Measurements from ENCODE around the gene RNF20.
"Not testable (repeated sequence)": the region's sequence is repeated elsewhere in the genome, so short reads cannot be mapped to it uniquely, and the experiment has no call there.

RNF20 gene

GRCh38 chr9:101569741-101570501 is 36.3 kb downstream of the RNF20 start:
- Histone ChIP-seq H3K27me3 (replicated peaks; ENCODE audit: control insufficient read depth, insufficient read depth, low read length) (no peaks in the 10 kb centered on the region), H3K36me3 (ENCODE audit: control insufficient read depth, insufficient read depth, low read length, severe bottlenecking) (peaks cover 37% of the 10 kb centered on the region), H3K9me3 (ENCODE audit: control insufficient read depth, low read length) (no peaks in the 10 kb centered on the region), H3K9ac (ENCODE audit: low read length) (no peak overlapping the region), H3K4me1 (ENCODE audit: control insufficient read depth, insufficient read depth, low read length) (no peaks in the 10 kb centered on the region), H3K4me3 (ENCODE audit: low read length) (no peak overlapping the region)
- no peak for DNase-seq (ENCODE audit: low read depth)

DNA sequence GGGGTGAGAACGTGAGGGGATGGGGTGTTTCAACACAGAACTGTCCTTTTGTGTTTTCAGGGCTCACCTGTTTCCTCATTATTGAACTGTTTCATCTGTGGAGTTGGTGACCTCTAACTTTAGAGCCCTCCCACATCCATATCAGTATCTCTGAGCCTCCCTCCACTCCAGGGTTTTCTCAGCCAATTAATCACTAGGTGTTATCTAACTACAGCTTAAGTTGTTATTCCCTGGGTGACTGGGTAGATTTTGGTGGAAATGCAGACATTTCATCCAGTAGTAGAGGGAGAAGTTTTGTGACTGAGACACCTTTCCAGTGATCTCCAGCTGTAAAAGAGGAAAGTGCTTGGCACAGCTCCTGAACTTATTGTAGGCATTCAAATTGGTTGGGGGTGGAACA is 37.5 kb downstream of the RNF20 start:
- no peak overlapping the region for H3K9ac ChIP-seq (ENCODE audit: low read length)
- no peaks in the 10 kb centered on the region for H3K27me3 ChIP-seq (replicated peaks; ENCODE audit: control insufficient read depth, insufficient read depth, low read length)
- no peaks in the 10 kb centered on the region for H3K9me3 ChIP-seq (ENCODE audit: control insufficient read depth, low read length)
- no peak overlapping the region for H3K4me3 ChIP-seq (ENCODE audit: low read length)
- DNase-seq (ENCODE audit: low read depth): no peak
- no peaks in the 10 kb centered on the region for H3K4me1 ChIP-seq (ENCODE audit: control insufficient read depth, insufficient read depth, low read length)
- H3K36me3 ChIP-seq (ENCODE audit: control insufficient read depth, insufficient read depth, low read length, severe bottlenecking): peaks cover 25% of the 10 kb centered on the region

- DNase-seq (ENCODE audit: low read depth): no peak
- no peak overlapping the region for H3K4me3 ChIP-seq (ENCODE audit: low read length)
- H3K9me3 ChIP-seq (ENCODE audit: control insufficient read depth, low read length): no peaks in the 10 kb centered on the region
- H3K36me3 ChIP-seq (ENCODE audit: control insufficient read depth, insufficient read depth, low read length, severe bottlenecking): peaks cover 13% of the 10 kb centered on the region
- no peaks in the 10 kb centered on the region for H3K27me3 ChIP-seq (replicated peaks; ENCODE audit: control insufficient read depth, insufficient read depth, low read length)
- H3K9ac ChIP-seq (ENCODE audit: low read length): no peak overlapping the region
- no peaks in the 10 kb centered on the region for H3K4me1 ChIP-seq (ENCODE audit: control insufficient read depth, insufficient read depth, low read length)
Observed at GRCh38 chr9:101572316-101572715, 38.7 kb downstream of the RNF20 start.

DNA sequence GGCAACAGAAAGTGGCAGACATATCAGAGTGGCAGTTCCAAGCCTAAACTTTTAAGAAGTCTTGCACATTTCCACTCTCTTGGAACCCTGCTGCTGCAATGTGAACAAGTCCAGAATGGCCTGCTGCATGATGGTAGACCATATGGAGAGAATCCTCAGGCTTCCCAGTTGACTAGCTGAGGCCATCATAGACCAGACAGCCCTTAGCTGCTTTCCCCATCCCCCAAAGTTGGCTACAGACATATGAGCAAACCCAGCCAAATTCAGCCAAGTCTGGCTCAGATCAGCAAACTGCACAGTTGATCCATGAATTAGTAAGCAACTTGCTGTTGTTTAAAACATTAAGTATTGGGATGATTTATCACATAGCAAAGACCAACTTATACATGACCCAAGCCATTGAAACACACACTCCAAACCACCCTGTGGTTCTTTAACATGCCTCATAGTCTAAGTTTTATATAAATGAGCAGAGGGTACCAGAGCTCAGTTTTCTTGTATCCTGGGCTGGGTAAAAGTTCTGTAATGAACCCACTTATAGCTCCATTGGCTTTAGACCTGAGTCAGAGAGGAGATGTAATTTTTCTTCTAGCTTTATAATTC is 41.2 kb downstream of the RNF20 start:
- Histone ChIP-seq H3K36me3 (ENCODE audit: control insufficient read depth, insufficient read depth, low read length, severe bottlenecking) (peaks cover 5% of the 10 kb centered on the region), H3K4me3 (ENCODE audit: low read length) (no peak overlapping the region), H3K4me1 (ENCODE audit: control insufficient read depth, insufficient read depth, low read length) (no peaks in the 10 kb centered on the region), H3K9ac (ENCODE audit: low read length) (no peak overlapping the region), H3K9me3 (ENCODE audit: control insufficient read depth, low read length) (no peaks in the 10 kb centered on the region), H3K27me3 (replicated peaks; ENCODE audit: control insufficient read depth, insufficient read depth, low read length) (no peaks in the 10 kb centered on the region)
- DNase-seq (ENCODE audit: low read depth): no peak

GRCh38 chr9:101578378-101578777 is 44.7 kb downstream of the RNF20 start:
- no peaks in the 10 kb centered on the region for H3K27me3 ChIP-seq (replicated peaks; ENCODE audit: control insufficient read depth, insufficient read depth, low read length)
- H3K4me3 ChIP-seq (ENCODE audit: low read length): no peak overlapping the region
- peaks cover 8% of the 10 kb centered on the region for H3K4me1 ChIP-seq (ENCODE audit: control insufficient read depth, insufficient read depth, low read length)
- no peaks in the 10 kb centered on the region for H3K9me3 ChIP-seq (ENCODE audit: control insufficient read depth, low read length)
- no peak overlapping the region for H3K9ac ChIP-seq (ENCODE audit: low read length)
- no peak for DNase-seq (ENCODE audit: low read depth)
- no peaks in the 10 kb centered on the region for H3K36me3 ChIP-seq (ENCODE audit: control insufficient read depth, insufficient read depth, low read length, severe bottlenecking)

GRCh38 chr9:101579711-101580545 is 46.3 kb downstream of the RNF20 start:
- Histone ChIP-seq H3K9ac (ENCODE audit: low read length) (no peak overlapping the region), H3K4me3 (ENCODE audit: low read length) (no peak overlapping the region), H3K9me3 (ENCODE audit: control insufficient read depth, low read length) (no peaks in the 10 kb centered on the region), H3K4me1 (ENCODE audit: control insufficient read depth, insufficient read depth, low read length) (peaks cover 8% of the 10 kb centered on the region), H3K27me3 (replicated peaks; ENCODE audit: control insufficient read depth, insufficient read depth, low read length) (no peaks in the 10 kb centered on the region), H3K36me3 (ENCODE audit: control insufficient read depth, insufficient read depth, low read length, severe bottlenecking) (no peaks in the 10 kb centered on the region)
- DNase-seq (ENCODE audit: low read depth): no peak

GRCh38 chr9:101582553-101582952 is 48.9 kb downstream of the RNF20 start:
- no peak overlapping the region for H3K9ac ChIP-seq (ENCODE audit: low read length)
- peaks cover 8% of the 10 kb centered on the region for H3K4me1 ChIP-seq (ENCODE audit: control insufficient read depth, insufficient read depth, low read length)
- H3K36me3 ChIP-seq (ENCODE audit: control insufficient read depth, insufficient read depth, low read length, severe bottlenecking): no peaks in the 10 kb centered on the region
- peak; percentile 42 for DNase-seq (ENCODE audit: low read depth)
- no peaks in the 10 kb centered on the region for H3K9me3 ChIP-seq (ENCODE audit: control insufficient read depth, low read length)
- no peaks in the 10 kb centered on the region for H3K27me3 ChIP-seq (replicated peaks; ENCODE audit: control insufficient read depth, insufficient read depth, low read length)
- H3K4me3 ChIP-seq (ENCODE audit: low read length): no peak overlapping the region

GRCh38 chr9:101585740-101586139 is 52.1 kb downstream of the RNF20 start:
- DNase-seq (ENCODE audit: low read depth): no peak
- no peak overlapping the region for H3K9ac ChIP-seq (ENCODE audit: low read length)
- H3K9me3 ChIP-seq (ENCODE audit: control insufficient read depth, low read length): no peaks in the 10 kb centered on the region
- H3K27me3 ChIP-seq (replicated peaks; ENCODE audit: control insufficient read depth, insufficient read depth, low read length): no peaks in the 10 kb centered on the region
- peaks cover 8% of the 10 kb centered on the region for H3K4me1 ChIP-seq (ENCODE audit: control insufficient read depth, insufficient read depth, low read length)
- no peaks in the 10 kb centered on the region for H3K36me3 ChIP-seq (ENCODE audit: control insufficient read depth, insufficient read depth, low read length, severe bottlenecking)
- no peak overlapping the region for H3K4me3 ChIP-seq (ENCODE audit: low read length)

DNA sequence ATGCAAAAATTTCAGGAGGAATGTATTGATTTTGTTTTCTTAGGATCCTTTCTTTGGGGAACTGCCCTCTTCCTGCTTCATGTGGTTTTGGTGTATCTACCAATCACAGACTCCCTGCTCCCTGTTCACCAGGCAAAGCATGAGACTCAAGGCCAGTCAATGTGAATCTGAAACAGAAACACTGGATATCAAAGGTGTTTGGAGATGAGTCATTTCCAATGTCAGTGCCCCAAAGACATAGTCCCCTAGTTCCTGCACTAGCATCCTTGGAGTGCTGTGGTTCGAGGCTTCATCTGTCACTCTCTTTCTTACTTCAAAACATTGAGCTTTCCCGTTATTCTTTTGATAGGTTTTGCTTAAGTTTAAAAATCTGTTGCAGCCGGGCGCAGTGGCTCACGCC is 53.0 kb downstream of the RNF20 start:
- peaks cover 8% of the 10 kb centered on the region for H3K4me1 ChIP-seq (ENCODE audit: control insufficient read depth, insufficient read depth, low read length)
- no peak for DNase-seq (ENCODE audit: low read depth)

DNA sequence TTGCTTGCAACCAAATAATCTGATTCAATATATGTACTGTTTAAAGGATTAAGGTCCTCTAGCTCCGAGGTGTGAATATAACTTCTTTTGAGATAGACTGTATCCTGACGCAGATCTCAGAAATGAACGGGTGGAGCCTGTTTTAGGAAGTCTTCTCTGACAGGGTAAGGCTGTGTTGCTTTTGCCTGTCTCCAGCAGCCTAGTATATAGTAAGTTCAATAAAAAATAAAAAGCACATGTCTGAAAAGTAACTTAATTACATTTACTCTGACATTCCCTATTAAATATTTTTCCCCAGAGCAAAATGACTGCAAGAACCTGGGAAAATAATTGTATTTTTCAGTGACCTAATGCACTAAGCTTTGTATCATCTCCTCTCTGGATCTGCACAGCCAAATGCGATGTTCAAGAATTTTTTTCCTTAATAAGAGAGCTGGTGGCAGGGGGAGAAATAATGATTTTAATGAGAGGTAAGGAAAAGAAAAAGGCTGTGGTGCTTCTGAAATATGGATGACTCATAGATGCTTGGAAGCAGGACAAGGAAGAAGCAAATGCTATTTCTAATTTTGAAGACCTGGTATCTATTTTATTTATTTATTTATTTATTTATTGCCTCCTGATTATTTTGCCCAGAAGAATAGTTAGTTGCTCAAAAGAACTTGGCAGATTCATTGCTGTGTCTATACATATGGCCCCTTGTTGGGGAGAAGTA is 53.8 kb downstream of the RNF20 start:
- Histone ChIP-seq H3K4me1 (ENCODE audit: control insufficient read depth, insufficient read depth, low read length) (peaks cover 5% of the 10 kb centered on the region), H3K9ac (ENCODE audit: low read length) (no peak overlapping the region), H3K9me3 (ENCODE audit: control insufficient read depth, low read length) (no peaks in the 10 kb centered on the region), H3K4me3 (ENCODE audit: low read length) (no peak overlapping the region), H3K36me3 (ENCODE audit: control insufficient read depth, insufficient read depth, low read length, severe bottlenecking) (no peaks in the 10 kb centered on the region), H3K27me3 (replicated peaks; ENCODE audit: control insufficient read depth, insufficient read depth, low read length) (no peaks in the 10 kb centered on the region)
- no peak for DNase-seq (ENCODE audit: low read depth)

More for the DNA sequence above, 53.0 kb downstream of the RNF20 start:
- Histone ChIP-seq H3K4me3 (ENCODE audit: low read length) (no peak overlapping the region), H3K36me3 (ENCODE audit: control insufficient read depth, insufficient read depth, low read length, severe bottlenecking) (no peaks in the 10 kb centered on the region), H3K9ac (ENCODE audit: low read length) (no peak overlapping the region), H3K27me3 (replicated peaks; ENCODE audit: control insufficient read depth, insufficient read depth, low read length) (no peaks in the 10 kb centered on the region), H3K9me3 (ENCODE audit: control insufficient read depth, low read length) (no peaks in the 10 kb centered on the region)

- H3K9me3 ChIP-seq (ENCODE audit: control insufficient read depth, low read length); DNase-seq (ENCODE audit: low read depth); H3K36me3 ChIP-seq (ENCODE audit: control insufficient read depth, insufficient read depth, low read length, severe bottlenecking); H3K27me3 ChIP-seq (replicated peaks; ENCODE audit: control insufficient read depth, insufficient read depth, low read length); H3K4me3 ChIP-seq (ENCODE audit: low read length); H3K4me1 ChIP-seq (ENCODE audit: control insufficient read depth, insufficient read depth, low read length); H3K9ac ChIP-seq (ENCODE audit: low read length): not testable (repeated sequence)
Observed at GRCh38 chr9:101590074-101590473, 56.4 kb downstream of the RNF20 start.
